Liver (tissue), 9 donors: ENCODE data around the gene SLC35E3. TPM values are rescaled to one million over a fixed set of nuclear protein-coding genes. Genes with fewer than 3 reads are reported as not detected.

Experiments used
- DNase-seq: peaks from one replicate; pipeline ENCODE4 v3.0.0-alpha.2; 2017; ENCODE audit warnings: low spot score
- H3K27ac ChIP-seq, 2 donors: one replicate each; pipeline ENCODE4 v1.7.0; 2013; ENCODE audit warnings: inconsistent platforms in 2 of 2, low read length in 2 of 2, control low read depth in 1 of 2, low read depth in 1 of 2, mild to moderate bottlenecking in 1 of 2
- H3K27me3 ChIP-seq, 4 donors: one replicate each; pipeline versions ENCODE4 v1.6.1 to v1.7.0; 2013; ENCODE audit warnings: low read length in 3 of 4, inconsistent platforms in 1 of 4, mild to moderate bottlenecking in 1 of 4, moderate library complexity in 1 of 4; ENCODE audit not compliant: control insufficient read depth in 4 of 4, insufficient read depth in 4 of 4
- H3K36me3 ChIP-seq, 4 donors: one replicate each; pipeline versions ENCODE4 v1.6.1 to v1.7.0; 2013; ENCODE audit warnings: low read length in 3 of 4, mild to moderate bottlenecking in 3 of 4, low read depth in 1 of 4, moderate library complexity in 1 of 4; ENCODE audit not compliant: control insufficient read depth in 4 of 4, insufficient read depth in 3 of 4
- H3K4me1 ChIP-seq, 4 donors: one replicate each; pipeline versions ENCODE4 v1.6.1 to v1.7.0; 2013; ENCODE audit warnings: low read length in 3 of 4, mild to moderate bottlenecking in 3 of 4, moderate library complexity in 1 of 4; ENCODE audit not compliant: control insufficient read depth in 4 of 4, insufficient read depth in 4 of 4
- H3K4me3 ChIP-seq, 3 donors: one replicate each; pipeline versions ENCODE4 v1.6.1 to v1.7.0; 2013; ENCODE audit warnings: low read length in 3 of 3, control low read depth in 1 of 3, low read depth in 1 of 3, mild to moderate bottlenecking in 1 of 3
- H3K9ac ChIP-seq, 2 donors: one replicate each; pipeline ENCODE4 v1.7.0; 2013; ENCODE audit warnings: low read length in 2 of 2, mild to moderate bottlenecking in 2 of 2, moderate library complexity in 2 of 2, control low read depth in 1 of 2, low read depth in 1 of 2
- H3K9me3 ChIP-seq, 4 donors: one replicate each; pipeline versions ENCODE4 v1.6.1 to v1.7.0; 2013; ENCODE audit warnings: low read length in 3 of 4; ENCODE audit not compliant: control insufficient read depth in 4 of 4
- EGR1 ChIP-seq, 2 donors: IDR thresholded peaks; 2 replicates each; pipeline ENCODE4 v1.6.1; 2016 to 2018; ENCODE audit warnings: antibody characterized with exemption in 2 of 2, low read depth in 2 of 2
- FOXA1 ChIP-seq: IDR thresholded peaks from 2 replicates; pipeline ENCODE4 v1.6.1; 2016; ENCODE audit warnings: antibody characterized with exemption
- FOXA2 ChIP-seq: IDR thresholded peaks from 2 replicates; pipeline ENCODE4 v1.6.1; 2016; ENCODE audit warnings: antibody characterized with exemption
- GABPA ChIP-seq, 2 donors: IDR thresholded peaks in 1 of 2; conservative IDR thresholded peaks in 1 of 2; 2 replicates each; pipeline ENCODE4 v1.6.1; 2016; ENCODE audit warnings: antibody characterized with exemption in 2 of 2, mild to moderate bottlenecking in 1 of 2, moderate library complexity in 1 of 2
- HNF4A ChIP-seq, 2 donors: conservative IDR thresholded peaks; 2 replicates each; pipeline ENCODE4 v1.6.1; 2016; ENCODE audit warnings: antibody characterized with exemption in 2 of 2, mild to moderate bottlenecking in 2 of 2
- HNF4G ChIP-seq: IDR thresholded peaks from 2 replicates; pipeline ENCODE4 v1.6.1; 2016; ENCODE audit warnings: antibody characterized with exemption
- JUND ChIP-seq, 2 donors: IDR thresholded peaks; 2 replicates each; pipeline ENCODE4 v1.6.1; 2016; ENCODE audit warnings: antibody characterized with exemption in 2 of 2
- NR2F2 ChIP-seq: IDR thresholded peaks from 2 replicates; pipeline ENCODE4 v1.6.1; 2016; ENCODE audit warnings: antibody characterized with exemption
- RAD21 ChIP-seq, 2 donors: IDR thresholded peaks; 2 replicates each; pipeline ENCODE4 v1.6.1; 2016; ENCODE audit warnings: antibody characterized with exemption in 2 of 2, mild to moderate bottlenecking in 2 of 2
- RXRA ChIP-seq, 2 donors: IDR thresholded peaks; 2 replicates each; pipeline ENCODE4 v1.6.1; 2017 to 2018; ENCODE audit warnings: antibody characterized with exemption in 2 of 2, mild to moderate bottlenecking in 1 of 2
- SP1 ChIP-seq: IDR thresholded peaks from 2 replicates; pipeline ENCODE4 v1.6.1; 2018; ENCODE audit warnings: antibody characterized with exemption, mild to moderate bottlenecking
- TAF1 ChIP-seq: conservative IDR thresholded peaks from 2 replicates; pipeline ENCODE4 v1.6.1; 2016; ENCODE audit warnings: antibody characterized with exemption, mild to moderate bottlenecking
- YY1 ChIP-seq: IDR thresholded peaks from 2 replicates; pipeline ENCODE4 v1.6.1; 2016; ENCODE audit warnings: antibody characterized with exemption, mild to moderate bottlenecking
- WGBS: extraction: QIAGEN DNeasy Blood & Tissue Kit; methylation state at CpG from one replicate; pipeline ENCODE4 v1.1.7; 2013; 5-methylcytosine and 5-hydroxymethylcytosine counted together
- polyA plus RNA-seq, 2 donors: library from polyadenylated mRNA; stranded (reverse) in 1 of 2; unstranded in 1 of 2; fragments of 200-250 nt in 1 of 2; fragments of >200 nt in 1 of 2; fragmentation: Nextera tagmentation in 1 of 2; extraction: Ambion mirVana in 1 of 2; gene quantifications; one replicate each; pipeline versions ENCODE4 v1.2.1 to v1.2.3, GENCODE V29; 2013 to 2015
- total RNA-seq, 2 donors: library from RNA; depleted of rRNA; stranded (reverse); fragments of >200 nt; gene quantifications; one replicate each; pipeline ENCODE4 v1.2.3, GENCODE V29; 2014
- TF ChIP-seq, protein P1 (sequence below): fragments of 150-350 bp; IDR thresholded peaks from 2 replicates; pipeline ENCODE4 v1.5.1; 2017; ENCODE audit warnings: improper control_type of control experiment, low read depth, low read length; ENCODE audit not compliant: missing input control
- TF ChIP-seq, protein P2 (sequence below): IDR thresholded peaks from 2 replicates; pipeline ENCODE4 v1.6.1; 2016; ENCODE audit warnings: antibody characterized with exemption
- TF ChIP-seq, protein P3 (sequence below): IDR thresholded peaks from 2 replicates; pipeline ENCODE4 v1.6.1; 2016; ENCODE audit warnings: antibody characterized with exemption, mild to moderate bottlenecking
- TF ChIP-seq, protein P4 (sequence below): IDR thresholded peaks from 2 replicates; pipeline ENCODE4 v1.6.1; 2016; ENCODE audit warnings: antibody characterized with exemption
- TF ChIP-seq, protein P5 (sequence below): IDR thresholded peaks from 2 replicates; pipeline ENCODE4 v1.6.1; 2016; ENCODE audit warnings: antibody characterized with exemption
- donor health status: healthy.
- donor health status: healthy.
- donor health status: healthy.
- donor health status: healthy.
- donor health status: healthy.

The SLC35E3 gene
- total RNA-seq (1 to 10 TPM; 4.2 to 5.1 TPM), polyA plus RNA-seq (1 to 10 TPM; 2.1 to 6.0 TPM)

DNA sequence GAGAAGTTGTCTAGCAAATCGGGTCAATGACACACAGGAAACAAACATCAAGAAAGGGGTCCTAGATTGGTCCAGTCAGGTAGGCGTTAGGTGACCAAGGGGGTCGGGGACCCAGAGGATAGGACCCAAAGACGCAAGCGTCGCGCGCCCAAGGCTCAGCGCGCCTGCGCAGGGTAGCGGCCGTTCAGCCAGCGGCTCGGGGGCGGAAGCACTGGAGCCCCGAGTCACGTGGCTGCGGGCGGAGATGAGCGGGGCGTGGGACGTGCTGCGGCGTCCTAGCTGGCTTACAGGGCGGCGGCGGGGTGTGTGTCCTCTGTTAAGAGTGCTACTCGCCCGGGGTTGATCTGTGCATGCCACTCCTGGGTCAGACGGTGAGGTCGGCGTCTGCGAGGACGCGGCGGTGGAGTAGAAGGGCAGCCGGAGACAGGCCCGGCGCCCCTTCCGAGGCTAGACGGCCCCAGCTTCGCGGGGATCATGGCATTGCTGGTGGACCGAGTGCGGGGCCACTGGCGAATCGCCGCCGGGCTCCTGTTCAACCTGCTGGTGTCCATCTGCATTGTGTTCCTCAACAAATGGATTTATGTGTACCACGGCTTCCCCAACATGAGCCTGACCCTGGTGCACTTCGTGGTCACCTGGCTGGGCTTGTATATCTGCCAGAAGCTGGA, at the start of gene SLC35E3:
Gene SLC35E3, plus strand, starts transcription at position 273 of the 668 bp plus-strand sequence. Its CDS starts 202 bp downstream, at position 475.
- H3K4me1 ChIP-seq = peaks cover 0 to 25% (median 10%) of the 10 kb centered on the region in 4 donors
- DNase-seq = peak; percentile 93
- H3K36me3 ChIP-seq = peaks cover 0 to 3% (median 0%) of the 10 kb centered on the region in 4 donors
- WGBS = under 1% methylated on average over 52 of the region's 52 CpGs
- TF ChIP-seq RAD21 (IDR thresholded peaks at IDR 0.05) = peak; percentile 52 to 53
- TF ChIP-seq, protein P1, sequence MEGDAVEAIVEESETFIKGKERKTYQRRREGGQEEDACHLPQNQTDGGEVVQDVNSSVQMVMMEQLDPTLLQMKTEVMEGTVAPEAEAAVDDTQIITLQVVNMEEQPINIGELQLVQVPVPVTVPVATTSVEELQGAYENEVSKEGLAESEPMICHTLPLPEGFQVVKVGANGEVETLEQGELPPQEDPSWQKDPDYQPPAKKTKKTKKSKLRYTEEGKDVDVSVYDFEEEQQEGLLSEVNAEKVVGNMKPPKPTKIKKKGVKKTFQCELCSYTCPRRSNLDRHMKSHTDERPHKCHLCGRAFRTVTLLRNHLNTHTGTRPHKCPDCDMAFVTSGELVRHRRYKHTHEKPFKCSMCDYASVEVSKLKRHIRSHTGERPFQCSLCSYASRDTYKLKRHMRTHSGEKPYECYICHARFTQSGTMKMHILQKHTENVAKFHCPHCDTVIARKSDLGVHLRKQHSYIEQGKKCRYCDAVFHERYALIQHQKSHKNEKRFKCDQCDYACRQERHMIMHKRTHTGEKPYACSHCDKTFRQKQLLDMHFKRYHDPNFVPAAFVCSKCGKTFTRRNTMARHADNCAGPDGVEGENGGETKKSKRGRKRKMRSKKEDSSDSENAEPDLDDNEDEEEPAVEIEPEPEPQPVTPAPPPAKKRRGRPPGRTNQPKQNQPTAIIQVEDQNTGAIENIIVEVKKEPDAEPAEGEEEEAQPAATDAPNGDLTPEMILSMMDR = no peak
- no peak for TF ChIP-seq HNF4G
- TF ChIP-seq, protein P2, sequence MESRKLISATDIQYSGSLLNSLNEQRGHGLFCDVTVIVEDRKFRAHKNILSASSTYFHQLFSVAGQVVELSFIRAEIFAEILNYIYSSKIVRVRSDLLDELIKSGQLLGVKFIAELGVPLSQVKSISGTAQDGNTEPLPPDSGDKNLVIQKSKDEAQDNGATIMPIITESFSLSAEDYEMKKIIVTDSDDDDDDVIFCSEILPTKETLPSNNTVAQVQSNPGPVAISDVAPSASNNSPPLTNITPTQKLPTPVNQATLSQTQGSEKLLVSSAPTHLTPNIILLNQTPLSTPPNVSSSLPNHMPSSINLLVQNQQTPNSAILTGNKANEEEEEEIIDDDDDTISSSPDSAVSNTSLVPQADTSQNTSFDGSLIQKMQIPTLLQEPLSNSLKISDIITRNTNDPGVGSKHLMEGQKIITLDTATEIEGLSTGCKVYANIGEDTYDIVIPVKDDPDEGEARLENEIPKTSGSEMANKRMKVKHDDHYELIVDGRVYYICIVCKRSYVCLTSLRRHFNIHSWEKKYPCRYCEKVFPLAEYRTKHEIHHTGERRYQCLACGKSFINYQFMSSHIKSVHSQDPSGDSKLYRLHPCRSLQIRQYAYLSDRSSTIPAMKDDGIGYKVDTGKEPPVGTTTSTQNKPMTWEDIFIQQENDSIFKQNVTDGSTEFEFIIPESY = no peak
- TF ChIP-seq RXRA (IDR thresholded peaks at IDR 0.05) = peak; percentile 78 to 92
- TF ChIP-seq, protein P3, sequence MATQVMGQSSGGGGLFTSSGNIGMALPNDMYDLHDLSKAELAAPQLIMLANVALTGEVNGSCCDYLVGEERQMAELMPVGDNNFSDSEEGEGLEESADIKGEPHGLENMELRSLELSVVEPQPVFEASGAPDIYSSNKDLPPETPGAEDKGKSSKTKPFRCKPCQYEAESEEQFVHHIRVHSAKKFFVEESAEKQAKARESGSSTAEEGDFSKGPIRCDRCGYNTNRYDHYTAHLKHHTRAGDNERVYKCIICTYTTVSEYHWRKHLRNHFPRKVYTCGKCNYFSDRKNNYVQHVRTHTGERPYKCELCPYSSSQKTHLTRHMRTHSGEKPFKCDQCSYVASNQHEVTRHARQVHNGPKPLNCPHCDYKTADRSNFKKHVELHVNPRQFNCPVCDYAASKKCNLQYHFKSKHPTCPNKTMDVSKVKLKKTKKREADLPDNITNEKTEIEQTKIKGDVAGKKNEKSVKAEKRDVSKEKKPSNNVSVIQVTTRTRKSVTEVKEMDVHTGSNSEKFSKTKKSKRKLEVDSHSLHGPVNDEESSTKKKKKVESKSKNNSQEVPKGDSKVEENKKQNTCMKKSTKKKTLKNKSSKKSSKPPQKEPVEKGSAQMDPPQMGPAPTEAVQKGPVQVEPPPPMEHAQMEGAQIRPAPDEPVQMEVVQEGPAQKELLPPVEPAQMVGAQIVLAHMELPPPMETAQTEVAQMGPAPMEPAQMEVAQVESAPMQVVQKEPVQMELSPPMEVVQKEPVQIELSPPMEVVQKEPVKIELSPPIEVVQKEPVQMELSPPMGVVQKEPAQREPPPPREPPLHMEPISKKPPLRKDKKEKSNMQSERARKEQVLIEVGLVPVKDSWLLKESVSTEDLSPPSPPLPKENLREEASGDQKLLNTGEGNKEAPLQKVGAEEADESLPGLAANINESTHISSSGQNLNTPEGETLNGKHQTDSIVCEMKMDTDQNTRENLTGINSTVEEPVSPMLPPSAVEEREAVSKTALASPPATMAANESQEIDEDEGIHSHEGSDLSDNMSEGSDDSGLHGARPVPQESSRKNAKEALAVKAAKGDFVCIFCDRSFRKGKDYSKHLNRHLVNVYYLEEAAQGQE = peak; percentile 80
- peak; percentile 94 for TF ChIP-seq YY1
- no peak for TF ChIP-seq NR2F2
- no peak for TF ChIP-seq FOXA2
- peak in 1 of 2 donors; percentile 77 for TF ChIP-seq EGR1 (IDR thresholded peaks at IDR 0.05; ENCODE audit: low read depth in 2 of 2)
- peak in 1 of 2 donors; percentile 85 for TF ChIP-seq GABPA (IDR thresholded peaks at IDR 0.05 in 1 of 2, conservative IDR thresholded peaks at IDR 0.05 in 1 of 2)
- peak in 1 of 2 donors; percentile 9 for TF ChIP-seq HNF4A (conservative IDR thresholded peaks at IDR 0.05)
- TF ChIP-seq JUND (IDR thresholded peaks at IDR 0.05) = no peak
- TF ChIP-seq SP1 = peak; percentile 64
- no peak for TF ChIP-seq FOXA1
- TF ChIP-seq TAF1 = peak; percentile 71
- TF ChIP-seq, protein P4, sequence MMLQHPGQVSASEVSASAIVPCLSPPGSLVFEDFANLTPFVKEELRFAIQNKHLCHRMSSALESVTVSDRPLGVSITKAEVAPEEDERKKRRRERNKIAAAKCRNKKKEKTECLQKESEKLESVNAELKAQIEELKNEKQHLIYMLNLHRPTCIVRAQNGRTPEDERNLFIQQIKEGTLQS = no peak
- TF ChIP-seq, protein P5, sequence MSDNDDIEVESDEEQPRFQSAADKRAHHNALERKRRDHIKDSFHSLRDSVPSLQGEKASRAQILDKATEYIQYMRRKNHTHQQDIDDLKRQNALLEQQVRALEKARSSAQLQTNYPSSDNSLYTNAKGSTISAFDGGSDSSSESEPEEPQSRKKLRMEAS = no peak
- peak within 1 kb of the TSS; percentile 65 to 88 (median 83) for H3K4me3 ChIP-seq
- peak within 1 kb of the TSS; percentile 82 to 83 for H3K9ac ChIP-seq
- H3K27me3 ChIP-seq = no peaks in the 10 kb centered on the region
- H3K9me3 ChIP-seq = no peaks in the 10 kb centered on the region
- peak within 1 kb of the TSS; percentile 77 to 78 for H3K27ac ChIP-seq
